Measurements from ENCODE around the gene MARCHF3.

The MARCHF3 gene

GRCh38 chr5:126981701-126982100 lies 48.7 kb downstream of the MARCHF3 start:
- no peak for DNase-seq

GRCh38 chr5:126981222-126981621 lies 49.1 kb downstream of the MARCHF3 start:
- no peak for DNase-seq

GRCh38 chr5:126978258-126978657 lies 52.1 kb downstream of the MARCHF3 start:
- DNase-seq, result no peak

DNA sequence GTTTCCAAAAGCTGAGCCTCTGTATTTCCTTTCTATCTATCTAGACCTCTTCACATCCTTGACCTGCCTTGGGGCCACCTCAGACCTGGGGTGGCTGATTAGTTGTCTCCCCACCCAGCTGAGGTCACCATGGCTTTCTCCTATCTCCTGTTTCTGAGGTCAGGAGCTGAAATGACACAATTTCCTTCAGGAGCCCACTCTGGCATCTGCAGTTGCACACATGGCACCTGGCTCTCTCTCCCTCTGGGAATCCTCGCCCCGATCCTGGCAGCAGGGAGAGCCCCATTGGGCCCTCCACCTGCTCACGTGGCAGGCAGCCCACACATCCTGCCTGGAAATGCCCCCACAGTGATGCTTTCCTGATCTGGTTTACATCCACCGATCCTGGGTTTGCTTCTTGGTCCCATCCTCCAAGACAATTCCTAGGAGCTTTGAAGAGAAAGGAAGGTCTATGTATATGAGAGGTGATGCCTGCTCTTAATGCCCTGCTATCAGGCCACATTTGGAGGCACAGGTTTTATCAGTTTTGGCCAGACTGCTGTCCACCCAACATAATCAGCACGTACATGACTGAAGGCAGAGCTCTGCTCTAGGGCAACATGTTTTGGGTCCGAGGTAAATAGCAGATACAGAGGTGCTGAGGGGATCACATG lies 53.7 kb downstream of the MARCHF3 start:
- no peak for DNase-seq

- DNase-seq, result no peak
Measured at GRCh38 chr5:126975796-126976195, 54.6 kb downstream of the MARCHF3 start.

GRCh38 chr5:126973193-126973592 lies 57.2 kb downstream of the MARCHF3 start:
- no peak for DNase-seq

DNA sequence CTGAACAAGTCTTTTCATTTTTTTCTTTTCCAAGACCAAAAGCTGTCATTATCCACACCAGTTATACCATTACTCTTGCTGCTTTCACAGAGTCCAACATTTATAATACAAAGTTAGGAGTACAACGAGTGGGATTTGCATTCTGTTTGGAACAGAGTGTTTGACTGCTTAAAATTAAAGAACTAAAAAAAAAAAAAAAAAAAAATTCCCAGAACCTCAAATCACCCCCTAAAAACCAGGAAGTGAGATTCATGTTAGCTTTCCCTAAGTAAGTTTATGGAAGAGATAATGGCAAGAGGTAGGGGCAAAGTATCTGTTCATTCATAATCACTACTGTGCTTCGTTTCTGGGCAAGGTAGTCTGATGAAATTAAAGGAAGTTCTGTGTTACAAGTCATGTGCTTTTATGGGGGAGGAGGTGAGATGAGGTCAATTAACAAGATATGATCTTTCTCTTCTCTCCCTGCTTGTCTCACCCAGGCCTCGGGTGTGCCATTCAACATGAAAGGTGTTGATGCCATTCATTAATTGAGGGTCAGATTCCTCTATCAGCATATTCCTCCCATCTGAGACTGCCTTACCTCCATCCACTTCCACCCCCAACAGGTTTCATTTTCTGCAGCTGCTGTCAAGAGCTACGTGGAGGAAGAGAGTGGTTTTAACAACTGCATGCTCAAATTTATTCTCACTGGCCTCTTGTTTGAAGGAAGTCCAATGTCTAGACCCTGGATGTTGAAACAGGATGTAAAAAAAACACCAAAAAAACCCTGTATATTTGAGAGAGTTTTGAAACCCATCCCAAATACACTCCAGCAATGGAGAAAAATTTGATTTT lies 58.1 kb downstream of the MARCHF3 start:
- DNase-seq, result peak; percentile 74

DNA sequence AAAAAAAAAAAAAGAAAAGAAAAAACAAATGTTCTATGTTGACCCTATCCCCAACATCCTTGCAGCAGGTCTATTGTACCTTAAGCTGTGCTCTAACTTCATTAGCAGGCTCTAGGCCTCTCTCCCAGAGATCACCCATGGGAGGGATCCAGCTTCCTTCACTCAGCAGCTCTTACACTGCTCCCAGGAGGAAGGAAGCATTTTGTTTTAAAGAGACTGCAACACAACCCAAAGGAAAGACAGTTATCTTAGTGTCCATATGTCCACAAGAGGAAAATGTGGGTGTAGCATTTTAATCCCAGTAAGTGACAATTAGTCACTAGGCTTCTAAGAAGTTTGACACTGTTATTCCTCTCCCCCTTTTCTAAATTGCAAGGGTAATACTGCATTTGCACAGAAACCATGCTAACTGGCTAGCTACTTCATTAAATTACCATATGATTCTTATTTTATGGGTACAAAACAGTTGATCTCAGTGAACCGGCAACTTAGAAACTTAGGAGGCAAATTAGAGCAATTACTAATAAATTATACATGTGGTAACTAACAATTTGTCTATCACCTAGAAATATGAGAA lies 58.8 kb downstream of the MARCHF3 start:
- no peak for DNase-seq

DNA sequence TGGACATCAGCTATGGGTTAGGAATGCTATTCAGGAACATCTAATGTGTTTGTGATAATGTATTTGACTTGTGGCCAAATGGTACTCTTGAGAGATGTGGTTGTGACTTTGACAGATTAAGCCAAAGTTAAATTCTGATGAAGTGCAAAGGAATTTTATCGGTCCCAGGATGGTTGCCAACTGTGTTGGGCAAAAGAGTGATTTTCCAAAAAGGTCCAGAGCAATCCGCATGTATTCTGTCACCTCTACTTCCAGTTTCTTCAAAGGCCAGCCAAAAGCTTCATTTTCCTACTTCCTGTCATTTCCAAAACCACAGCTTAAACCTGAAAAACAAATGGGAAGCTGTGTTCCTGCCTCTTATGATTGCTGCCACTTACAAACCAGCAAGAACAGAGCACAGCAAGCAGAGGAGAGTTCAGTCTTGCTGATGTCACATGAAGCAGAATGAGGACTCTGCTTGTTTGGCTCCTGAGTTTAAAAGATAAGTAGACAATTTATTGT lies 59.8 kb downstream of the MARCHF3 start:
- no peak for DNase-seq

DNA sequence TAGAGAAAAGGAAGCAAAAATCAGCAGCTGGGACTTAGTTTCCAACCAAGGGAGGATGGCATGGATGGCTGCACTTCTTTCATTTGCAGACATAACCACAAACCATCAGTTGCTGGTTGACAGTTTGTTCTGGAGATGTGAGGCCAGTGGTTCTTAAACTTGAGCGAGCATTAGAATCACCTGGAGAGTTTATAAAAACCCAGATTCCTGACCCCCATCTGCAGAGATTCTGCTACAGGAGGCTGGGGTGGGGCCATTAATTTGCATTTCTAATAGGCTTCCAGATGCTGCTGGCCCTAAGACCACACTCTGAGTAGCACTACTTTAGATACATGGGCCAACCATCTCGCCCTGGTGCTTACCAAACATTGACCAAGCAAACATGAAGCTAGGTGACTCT lies 60.8 kb downstream of the MARCHF3 start:
- no peak for DNase-seq

DNA sequence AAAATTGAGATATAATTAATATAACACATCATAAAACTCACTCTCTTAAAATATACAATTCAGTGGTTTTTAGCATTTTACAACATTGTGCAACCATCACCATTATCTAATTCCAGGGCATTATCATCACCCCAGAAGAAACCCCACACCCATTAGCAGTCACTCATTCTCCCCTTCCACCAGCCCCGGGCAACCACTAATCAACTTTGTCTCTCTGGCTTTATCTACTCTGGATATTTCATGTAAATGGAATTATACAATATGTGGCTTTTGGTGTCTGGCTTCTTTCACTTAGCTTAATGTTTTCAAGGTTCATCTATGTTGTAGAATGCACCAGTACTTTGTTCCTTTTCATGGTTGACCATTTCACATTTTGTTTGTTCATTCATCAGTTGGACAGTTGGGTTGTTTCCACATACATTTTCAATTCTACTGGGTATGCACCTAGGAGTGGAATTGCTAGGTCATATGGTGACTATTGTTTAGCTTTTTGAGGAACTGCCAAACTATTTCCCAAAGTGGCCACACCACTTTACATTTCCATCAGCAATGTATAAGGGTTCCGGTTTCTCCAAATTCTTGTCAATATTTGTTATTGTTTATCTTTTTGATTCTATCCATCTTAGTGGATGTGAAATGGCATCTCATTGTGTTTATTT lies 62.4 kb downstream of the MARCHF3 start:
- no peak for DNase-seq

DNA sequence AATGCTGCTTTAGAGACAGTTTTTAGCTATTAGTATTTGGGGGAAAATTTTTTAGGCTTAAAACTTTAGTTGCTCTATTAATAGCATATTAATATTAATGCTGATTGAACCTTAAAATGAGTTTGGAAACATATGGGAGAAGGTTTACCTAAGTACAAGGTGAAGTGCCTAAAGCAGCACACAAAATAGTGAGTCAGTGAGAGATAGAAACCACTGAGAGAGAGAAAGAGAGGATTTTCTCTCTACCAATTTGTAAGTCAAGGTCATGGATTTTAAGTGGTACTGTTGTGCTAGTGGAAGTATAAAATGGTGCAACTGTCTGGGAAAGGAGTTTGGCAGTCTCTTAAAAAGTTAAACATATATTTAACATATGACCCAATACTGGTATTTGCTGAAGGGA lies 64.9 kb downstream of the MARCHF3 start:
- DNase-seq, result no peak

- DNase-seq, result no peak
Measured at GRCh38 chr5:126965061-126965475, 65.3 kb downstream of the MARCHF3 start.

GRCh38 chr5:126963822-126964375 lies 66.5 kb downstream of the MARCHF3 start:
- DNase-seq, result no peak

- no peak for DNase-seq
Measured at GRCh38 chr5:126961702-126962101, 68.7 kb downstream of the MARCHF3 start.

DNA sequence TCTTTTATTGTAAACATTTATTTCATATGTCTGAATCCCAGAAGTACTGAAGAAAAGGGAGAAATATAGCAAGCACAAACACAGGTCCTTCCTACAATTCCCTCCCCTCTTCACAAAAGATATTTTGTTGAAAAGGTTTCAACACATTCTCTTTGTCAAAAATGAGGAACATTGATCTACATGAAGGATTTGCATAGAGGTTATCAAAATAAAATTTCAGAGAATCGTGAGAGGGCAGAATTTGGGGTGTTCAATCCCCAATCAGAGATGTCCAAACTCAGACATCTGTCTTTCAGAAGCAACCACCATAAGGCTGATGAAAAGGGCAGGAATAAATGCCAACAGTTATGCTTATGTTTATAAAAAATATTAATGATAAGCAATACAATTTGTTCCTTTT lies 69.2 kb downstream of the MARCHF3 start:
- no peak for DNase-seq

DNA sequence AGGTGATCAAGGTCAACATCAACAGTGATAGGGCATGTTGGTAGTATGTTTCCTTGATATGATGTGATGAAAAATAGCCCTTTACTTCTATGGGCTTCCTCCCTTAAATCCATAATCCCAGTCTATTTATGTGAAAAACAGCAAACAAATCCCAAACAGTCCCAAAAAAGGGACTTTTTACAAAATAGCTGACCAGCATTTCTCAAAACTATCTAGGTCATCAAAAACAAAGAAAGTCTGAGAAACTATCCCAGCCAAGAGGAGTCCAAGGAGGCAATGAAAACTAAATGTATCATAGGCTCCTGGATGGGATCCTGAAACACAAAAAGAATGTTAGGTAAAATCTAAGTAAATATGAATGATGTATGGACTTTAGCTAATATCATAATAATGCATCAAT lies 71.2 kb downstream of the MARCHF3 start:
- DNase-seq, result no peak

GRCh38 chr5:126956991-126957390 lies 73.4 kb downstream of the MARCHF3 start:
- DNase-seq, result no peak

DNA sequence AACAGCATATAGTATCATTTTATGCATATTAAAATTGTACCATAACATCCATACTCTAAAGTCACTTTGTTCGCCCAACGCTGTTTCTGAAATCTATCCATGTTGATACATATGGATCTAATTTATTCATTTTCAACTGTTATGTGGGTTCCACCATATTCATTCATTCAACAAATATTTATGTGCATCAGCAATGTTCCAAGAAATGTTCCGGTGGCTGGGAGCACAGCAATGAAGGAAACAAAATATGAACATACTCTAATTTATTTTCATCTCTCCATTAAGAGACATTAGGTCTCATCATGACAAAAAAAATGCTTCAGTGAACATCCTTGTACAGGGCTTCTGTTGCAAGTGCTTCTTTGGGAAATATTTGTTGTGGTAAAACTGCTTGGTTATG lies 75.4 kb downstream of the MARCHF3 start:
- DNase-seq, result no peak

- DNase-seq, result no peak
Measured at GRCh38 chr5:126953640-126954039, 76.7 kb downstream of the MARCHF3 start.

- DNase-seq, result no peak
Measured at GRCh38 chr5:126949475-126949874, 80.9 kb downstream of the MARCHF3 start.

DNA sequence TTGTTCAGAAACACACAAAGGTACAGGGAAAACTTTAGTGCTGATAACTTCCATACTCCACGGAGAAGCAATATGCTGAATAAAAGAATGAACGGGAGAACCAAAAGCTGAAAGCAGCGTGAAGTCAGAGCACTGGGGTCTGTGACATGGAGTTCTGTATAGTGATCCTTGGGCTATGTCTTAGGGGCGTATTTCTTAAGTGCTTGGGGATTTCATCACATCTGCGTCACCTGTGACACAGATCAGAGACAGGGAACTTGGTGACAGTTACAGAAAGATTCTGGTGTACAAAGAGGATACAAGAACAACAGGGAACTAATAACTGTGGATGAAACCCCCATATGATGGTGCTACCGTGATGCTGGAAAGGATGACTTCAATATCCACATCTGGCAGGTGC lies 81.9 kb downstream of the MARCHF3 start:
- no peak for DNase-seq

GRCh38 chr5:126948011-126948355 lies 82.4 kb downstream of the MARCHF3 start:
- DNase-seq, result no peak
